HepG2 (cell line): ENCODE results near the gene S100A13. TPM values are rescaled to one million over a fixed set of nuclear protein-coding genes. Genes with fewer than 3 reads are reported as not detected.

Experiments used
- ARHGAP35 ChIP-seq: sonication (generic); formaldehyde crosslinking; IDR thresholded peaks from 2 replicates; pipeline ENCODE4 v1.9.0; 2022; ENCODE audit warnings: mild to moderate bottlenecking, inconsistent platforms, moderate library complexity, missing genetic modification reagents, borderline replicate concordance
- BRD4 ChIP-seq: sonication (generic); formaldehyde crosslinking; IDR thresholded peaks from 2 replicates; pipeline ENCODE4 v1.4.0; 2020; ENCODE audit warnings: missing genetic modification reagents
- FIP1L1 ChIP-seq: fragments of 200-400 bp; formaldehyde crosslinking; IDR thresholded peaks from 2 replicates; pipeline ENCODE4 v1.6.1; 2018; ENCODE audit warnings: low read depth, mild to moderate bottlenecking, low read length, moderate library complexity, borderline replicate concordance; ENCODE audit not compliant: insufficient read depth
- HNF4G ChIP-seq, 2 experiments: sonication (generic) in 1 of 2; formaldehyde crosslinking in 1 of 2; IDR thresholded peaks; 2 replicates each; pipeline versions ENCODE4 v1.4.0 to v1.6.1; 2011 to 2020; ENCODE audit warnings: borderline replicate concordance in 2 of 2, low read depth in 2 of 2, mild to moderate bottlenecking in 2 of 2, low read length in 1 of 2, missing genetic modification reagents in 1 of 2, moderate library complexity in 1 of 2
- polyA plus RNA-seq, 8 experiments: library from polyadenylated mRNA; depleted of rRNA in 3 of 8; stranded (reverse) in 7 of 8; unstranded in 1 of 8; fragments of >200 nt; fragmentation: Illumina TruSeq in 4 of 8; extraction: Trizol in 4 of 8; gene quantifications; 2 replicates each; pipeline versions ENCODE4 v1.2.1 to v1.2.3, GENCODE V29; 2011 to 2016; ENCODE audit warnings: low read depth in 4 of 8, missing spikeins in 1 of 8, mixed read lengths in 1 of 8; ENCODE audit not compliant: insufficient read depth in 1 of 8
- total RNA-seq, 5 experiments: library from RNA; depleted of rRNA; stranded (reverse); fragments of >200 nt; fragmentation: Illumina TruSeq; extraction: Trizol; gene quantifications; 2 replicates each; pipeline ENCODE4 v1.2.3, GENCODE V29; 2016; ENCODE audit warnings: low read depth in 1 of 5
- TF ChIP-seq, protein P1 (sequence below): sonication (generic); formaldehyde crosslinking; IDR thresholded peaks from 2 replicates; pipeline ENCODE4; 2020; ENCODE audit warnings: missing genetic modification reagents, mild to moderate bottlenecking, borderline replicate concordance
- TF ChIP-seq, protein P2 (sequence below): sonication (generic); formaldehyde crosslinking; IDR thresholded peaks from 2 replicates; pipeline ENCODE4 v1.5.0; 2020; ENCODE audit warnings: mild to moderate bottlenecking, missing genetic modification reagents, borderline replicate concordance
- TF ChIP-seq, protein P3 (sequence below): IDR thresholded peaks from 2 replicates; pipeline ENCODE4 v1.6.1; 2016
- TF ChIP-seq, protein P4 (sequence below): sonication (generic); formaldehyde crosslinking; IDR thresholded peaks from 2 replicates; pipeline ENCODE4 v1.8.0; 2022; ENCODE audit warnings: mild to moderate bottlenecking, missing genetic modification reagents, moderate library complexity

Gene S100A13
- total and polyA plus RNA-seq, 2 of the 13 experiments (the other 11 are each of a cell fraction or from before 2014, with no cell fraction given): 89.5 to 172 TPM

DNA sequence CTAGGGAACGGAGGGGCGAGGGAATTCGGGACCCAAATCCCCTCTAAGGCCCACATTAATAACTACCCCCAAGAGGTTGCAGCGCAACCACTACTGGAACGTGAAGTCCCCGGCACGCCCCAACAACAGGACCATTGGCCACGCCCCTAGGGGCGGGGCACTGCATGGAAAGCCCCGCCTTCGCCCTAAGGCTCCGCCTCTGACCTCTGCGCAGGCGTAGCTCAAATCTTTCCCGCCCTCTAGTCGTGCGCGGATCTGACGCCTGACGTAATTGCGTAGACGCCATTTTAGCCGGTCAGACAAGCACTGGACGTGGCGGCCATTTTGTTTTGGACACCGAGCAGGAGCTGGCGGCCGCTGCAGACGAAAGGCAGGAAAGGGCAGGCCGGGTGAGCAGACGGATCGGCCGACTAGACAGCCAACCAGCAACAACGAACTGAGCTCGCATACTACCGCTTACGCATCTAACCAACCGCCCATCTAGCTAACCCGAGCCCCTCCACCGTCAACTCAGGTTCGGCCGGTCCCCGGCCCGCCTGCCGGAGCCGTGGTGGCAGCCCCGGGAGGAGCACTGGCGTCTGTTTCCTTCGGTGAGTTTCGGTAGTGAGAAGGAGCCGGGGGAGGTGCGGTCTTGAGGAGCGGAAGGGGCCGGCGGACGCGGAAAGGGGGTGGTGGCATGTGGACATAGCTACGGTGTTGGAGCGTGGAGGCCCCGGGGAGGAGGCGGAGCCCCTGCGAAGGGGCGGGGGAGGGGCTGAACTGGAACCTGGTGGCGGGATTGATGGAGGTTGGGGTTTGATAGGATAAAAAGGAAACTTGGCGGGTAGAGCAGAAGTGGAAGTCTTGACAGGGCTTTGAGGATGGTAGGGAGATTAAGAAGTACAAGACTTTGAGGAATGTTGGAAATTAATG is 6.7 kb upstream of the S100A13 start, which contains the start of gene CHTOP (continued):
- TF ChIP-seq, protein P1, sequence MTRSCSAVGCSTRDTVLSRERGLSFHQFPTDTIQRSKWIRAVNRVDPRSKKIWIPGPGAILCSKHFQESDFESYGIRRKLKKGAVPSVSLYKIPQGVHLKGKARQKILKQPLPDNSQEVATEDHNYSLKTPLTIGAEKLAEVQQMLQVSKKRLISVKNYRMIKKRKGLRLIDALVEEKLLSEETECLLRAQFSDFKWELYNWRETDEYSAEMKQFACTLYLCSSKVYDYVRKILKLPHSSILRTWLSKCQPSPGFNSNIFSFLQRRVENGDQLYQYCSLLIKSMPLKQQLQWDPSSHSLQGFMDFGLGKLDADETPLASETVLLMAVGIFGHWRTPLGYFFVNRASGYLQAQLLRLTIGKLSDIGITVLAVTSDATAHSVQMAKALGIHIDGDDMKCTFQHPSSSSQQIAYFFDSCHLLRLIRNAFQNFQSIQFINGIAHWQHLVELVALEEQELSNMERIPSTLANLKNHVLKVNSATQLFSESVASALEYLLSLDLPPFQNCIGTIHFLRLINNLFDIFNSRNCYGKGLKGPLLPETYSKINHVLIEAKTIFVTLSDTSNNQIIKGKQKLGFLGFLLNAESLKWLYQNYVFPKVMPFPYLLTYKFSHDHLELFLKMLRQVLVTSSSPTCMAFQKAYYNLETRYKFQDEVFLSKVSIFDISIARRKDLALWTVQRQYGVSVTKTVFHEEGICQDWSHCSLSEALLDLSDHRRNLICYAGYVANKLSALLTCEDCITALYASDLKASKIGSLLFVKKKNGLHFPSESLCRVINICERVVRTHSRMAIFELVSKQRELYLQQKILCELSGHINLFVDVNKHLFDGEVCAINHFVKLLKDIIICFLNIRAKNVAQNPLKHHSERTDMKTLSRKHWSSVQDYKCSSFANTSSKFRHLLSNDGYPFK (CRISPR knock-in tag): peak; percentile 96
- no peak for TF ChIP-seq HNF4G (IDR thresholded peaks at IDR 0.05; ENCODE audit: borderline replicate concordance, low read depth, low read length)
- TF ChIP-seq HNF4G (CRISPR knock-in tag; IDR thresholded peaks at IDR 0.05; ENCODE audit: borderline replicate concordance, low read depth): no peak
- TF ChIP-seq BRD4 (CRISPR knock-in tag): peak; percentile 78; the same call in 1 of the 2 replicates
- TF ChIP-seq, protein P2, sequence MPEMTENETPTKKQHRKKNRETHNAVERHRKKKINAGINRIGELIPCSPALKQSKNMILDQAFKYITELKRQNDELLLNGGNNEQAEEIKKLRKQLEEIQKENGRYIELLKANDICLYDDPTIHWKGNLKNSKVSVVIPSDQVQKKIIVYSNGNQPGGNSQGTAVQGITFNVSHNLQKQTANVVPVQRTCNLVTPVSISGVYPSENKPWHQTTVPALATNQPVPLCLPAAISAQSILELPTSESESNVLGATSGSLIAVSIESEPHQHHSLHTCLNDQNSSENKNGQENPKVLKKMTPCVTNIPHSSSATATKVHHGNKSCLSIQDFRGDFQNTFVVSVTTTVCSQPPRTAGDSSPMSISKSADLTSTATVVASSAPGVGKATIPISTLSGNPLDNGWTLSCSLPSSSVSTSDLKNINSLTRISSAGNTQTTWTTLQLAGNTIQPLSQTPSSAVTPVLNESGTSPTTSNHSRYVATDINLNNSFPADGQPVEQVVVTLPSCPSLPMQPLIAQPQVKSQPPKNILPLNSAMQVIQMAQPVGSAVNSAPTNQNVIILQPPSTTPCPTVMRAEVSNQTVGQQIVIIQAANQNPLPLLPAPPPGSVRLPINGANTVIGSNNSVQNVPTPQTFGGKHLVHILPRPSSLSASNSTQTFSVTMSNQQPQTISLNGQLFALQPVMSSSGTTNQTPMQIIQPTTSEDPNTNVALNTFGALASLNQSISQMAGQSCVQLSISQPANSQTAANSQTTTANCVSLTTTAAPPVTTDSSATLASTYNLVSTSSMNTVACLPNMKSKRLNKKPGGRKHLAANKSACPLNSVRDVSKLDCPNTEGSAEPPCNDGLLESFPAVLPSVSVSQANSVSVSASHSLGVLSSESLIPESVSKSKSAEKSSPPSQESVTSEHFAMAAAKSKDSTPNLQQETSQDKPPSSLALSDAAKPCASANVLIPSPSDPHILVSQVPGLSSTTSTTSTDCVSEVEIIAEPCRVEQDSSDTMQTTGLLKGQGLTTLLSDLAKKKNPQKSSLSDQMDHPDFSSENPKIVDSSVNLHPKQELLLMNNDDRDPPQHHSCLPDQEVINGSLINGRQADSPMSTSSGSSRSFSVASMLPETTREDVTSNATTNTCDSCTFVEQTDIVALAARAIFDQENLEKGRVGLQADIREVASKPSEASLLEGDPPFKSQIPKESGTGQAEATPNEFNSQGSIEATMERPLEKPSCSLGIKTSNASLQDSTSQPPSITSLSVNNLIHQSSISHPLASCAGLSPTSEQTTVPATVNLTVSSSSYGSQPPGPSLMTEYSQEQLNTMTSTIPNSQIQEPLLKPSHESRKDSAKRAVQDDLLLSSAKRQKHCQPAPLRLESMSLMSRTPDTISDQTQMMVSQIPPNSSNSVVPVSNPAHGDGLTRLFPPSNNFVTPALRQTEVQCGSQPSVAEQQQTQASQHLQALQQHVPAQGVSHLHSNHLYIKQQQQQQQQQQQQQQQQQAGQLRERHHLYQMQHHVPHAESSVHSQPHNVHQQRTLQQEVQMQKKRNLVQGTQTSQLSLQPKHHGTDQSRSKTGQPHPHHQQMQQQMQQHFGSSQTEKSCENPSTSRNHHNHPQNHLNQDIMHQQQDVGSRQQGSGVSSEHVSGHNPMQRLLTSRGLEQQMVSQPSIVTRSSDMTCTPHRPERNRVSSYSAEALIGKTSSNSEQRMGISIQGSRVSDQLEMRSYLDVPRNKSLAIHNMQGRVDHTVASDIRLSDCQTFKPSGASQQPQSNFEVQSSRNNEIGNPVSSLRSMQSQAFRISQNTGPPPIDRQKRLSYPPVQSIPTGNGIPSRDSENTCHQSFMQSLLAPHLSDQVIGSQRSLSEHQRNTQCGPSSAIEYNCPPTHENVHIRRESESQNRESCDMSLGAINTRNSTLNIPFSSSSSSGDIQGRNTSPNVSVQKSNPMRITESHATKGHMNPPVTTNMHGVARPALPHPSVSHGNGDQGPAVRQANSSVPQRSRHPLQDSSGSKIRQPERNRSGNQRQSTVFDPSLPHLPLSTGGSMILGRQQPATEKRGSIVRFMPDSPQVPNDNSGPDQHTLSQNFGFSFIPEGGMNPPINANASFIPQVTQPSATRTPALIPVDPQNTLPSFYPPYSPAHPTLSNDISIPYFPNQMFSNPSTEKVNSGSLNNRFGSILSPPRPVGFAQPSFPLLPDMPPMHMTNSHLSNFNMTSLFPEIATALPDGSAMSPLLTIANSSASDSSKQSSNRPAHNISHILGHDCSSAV (CRISPR knock-in tag): 0 out of 2 replicates have a peak, but pooled peaks have one; percentile 82
- TF ChIP-seq, protein P3, sequence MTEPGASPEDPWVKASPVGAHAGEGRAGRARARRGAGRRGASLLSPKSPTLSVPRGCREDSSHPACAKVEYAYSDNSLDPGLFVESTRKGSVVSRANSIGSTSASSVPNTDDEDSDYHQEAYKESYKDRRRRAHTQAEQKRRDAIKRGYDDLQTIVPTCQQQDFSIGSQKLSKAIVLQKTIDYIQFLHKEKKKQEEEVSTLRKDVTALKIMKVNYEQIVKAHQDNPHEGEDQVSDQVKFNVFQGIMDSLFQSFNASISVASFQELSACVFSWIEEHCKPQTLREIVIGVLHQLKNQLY (CRISPR knock-in tag): peak; percentile 26; the same call in 1 of the 2 replicates
- 0 out of 2 replicates have a peak, but pooled peaks have one; percentile 66 for TF ChIP-seq FIP1L1
- peak; percentile 71; the same call in 1 of the 2 replicates for TF ChIP-seq ARHGAP35 (CRISPR knock-in tag)
- TF ChIP-seq, protein P4, sequence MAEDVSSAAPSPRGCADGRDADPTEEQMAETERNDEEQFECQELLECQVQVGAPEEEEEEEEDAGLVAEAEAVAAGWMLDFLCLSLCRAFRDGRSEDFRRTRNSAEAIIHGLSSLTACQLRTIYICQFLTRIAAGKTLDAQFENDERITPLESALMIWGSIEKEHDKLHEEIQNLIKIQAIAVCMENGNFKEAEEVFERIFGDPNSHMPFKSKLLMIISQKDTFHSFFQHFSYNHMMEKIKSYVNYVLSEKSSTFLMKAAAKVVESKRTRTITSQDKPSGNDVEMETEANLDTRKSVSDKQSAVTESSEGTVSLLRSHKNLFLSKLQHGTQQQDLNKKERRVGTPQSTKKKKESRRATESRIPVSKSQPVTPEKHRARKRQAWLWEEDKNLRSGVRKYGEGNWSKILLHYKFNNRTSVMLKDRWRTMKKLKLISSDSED (CRISPR knock-in tag): no peak
